IgD-negative memory B cell (primary cell): ENCODE data around the gene CRADD. TPM values are rescaled to one million over a fixed set of nuclear protein-coding genes. Genes with fewer than 3 reads are reported as not detected.
A peak's percentile ranks its signal among the peaks of the same experiment; 100 is the strongest.
"Not testable (repeated sequence)": the region's sequence is repeated elsewhere in the genome, so short reads cannot be mapped to it uniquely, and the experiment has no call there.

Source experiments
- H3K27ac Mint-ChIP-seq, 3 donors: one replicate each; pipeline ENCODE4 v1.8.0; 2020 to 2022; ENCODE audit warnings: mild to moderate bottlenecking in 3 of 3, mixed read lengths in 3 of 3, moderate library complexity in 1 of 3
- H3K27me3 Mint-ChIP-seq: one replicate; pipeline ENCODE4 v1.8.0; 2021; ENCODE audit warnings: mixed read lengths
- H3K36me3 Mint-ChIP-seq: one replicate; pipeline ENCODE4 v1.8.0; 2020; ENCODE audit warnings: mild to moderate bottlenecking, mixed read lengths
- H3K4me1 Mint-ChIP-seq, 3 donors: one replicate each; pipeline ENCODE4 v1.8.0; 2020 to 2022; ENCODE audit warnings: mixed read lengths in 3 of 3, mild to moderate bottlenecking in 1 of 3
- H3K4me3 Mint-ChIP-seq, 4 donors: one replicate each; pipeline ENCODE4 v1.8.0; 2020 to 2022; ENCODE audit warnings: mild to moderate bottlenecking in 4 of 4, mixed read lengths in 4 of 4, moderate library complexity in 3 of 4
- H3K9me3 Mint-ChIP-seq, 3 donors: one replicate each; pipeline ENCODE4 v1.8.0; 2020 to 2021; ENCODE audit warnings: mixed read lengths in 3 of 3, mild to moderate bottlenecking in 1 of 3
- polyA plus RNA-seq: library from polyadenylated mRNA; unstranded; fragments of 300-500 nt; fragmentation: Illumina TruSeq; gene quantifications from one replicate; pipeline ENCODE4 v1.2.3, GENCODE V29; 2021

CRADD gene
- polyA plus RNA-seq, result 9.4 TPM

GRCh38 chr12:93677195-93678064 lies at the start of gene CRADD:
Gene CRADD, plus strand, starts transcription at chr12:93677375.
- Mint-ChIP-seq H3K4me3 (peak within 1 kb of the TSS; percentile 96 to 99 (median 98)), H3K27me3 (peaks cover 4% of the 10 kb centered on the region), H3K4me1 (peaks cover 10 to 22% (median 12%) of the 10 kb centered on the region in 3 donors), H3K9me3 (peaks cover 0 to 6% (median 0%) of the 10 kb centered on the region in 3 donors), H3K36me3 (peaks cover 7% of the 10 kb centered on the region), H3K27ac (peak within 1 kb of the TSS; percentile 97 to 100 (median 100))

- H3K9me3 Mint-ChIP-seq, result peaks cover 3 to 10% (median 5%) of the 10 kb centered on the region in 3 donors
- H3K27ac Mint-ChIP-seq, result no peak overlapping the region
- peaks cover 8% of the 10 kb centered on the region for H3K27me3 Mint-ChIP-seq
- no peak overlapping the region for H3K4me3 Mint-ChIP-seq
- H3K4me1 Mint-ChIP-seq, result peaks cover 0 to 5% (median 0%) of the 10 kb centered on the region in 3 donors
- peaks cover 3% of the 10 kb centered on the region for H3K36me3 Mint-ChIP-seq
Observed at GRCh38 chr12:93632383-93632782, 44.8 kb upstream of the CRADD start.

GRCh38 chr12:93634416-93634815 lies 42.8 kb upstream of the CRADD start:
- H3K9me3 Mint-ChIP-seq, result peaks cover 3 to 10% (median 5%) of the 10 kb centered on the region in 3 donors
- H3K4me3 Mint-ChIP-seq, result no peak overlapping the region
- H3K27ac Mint-ChIP-seq, result no peak overlapping the region
- peaks cover 12% of the 10 kb centered on the region for H3K27me3 Mint-ChIP-seq
- H3K36me3 Mint-ChIP-seq, result peaks cover 3% of the 10 kb centered on the region
- H3K4me1 Mint-ChIP-seq, result peaks cover 0 to 5% (median 0%) of the 10 kb centered on the region in 3 donors

- Mint-ChIP-seq H3K36me3 (peaks cover 3% of the 10 kb centered on the region), H3K4me1 (peaks cover 0 to 5% (median 0%) of the 10 kb centered on the region in 3 donors), H3K27me3 (peaks cover 14% of the 10 kb centered on the region), H3K27ac (peak overlapping the region in 1 of 3 donors; percentile 37), H3K9me3 (peaks cover 3 to 10% (median 5%) of the 10 kb centered on the region in 3 donors), H3K4me3 (no peak overlapping the region)
Observed at GRCh38 chr12:93636708-93637107, 40.5 kb upstream of the CRADD start.

GRCh38 chr12:93638095-93638494 lies 39.1 kb upstream of the CRADD start:
- no peak overlapping the region for H3K4me3 Mint-ChIP-seq

GRCh38 chr12:93638954-93639353 lies 38.2 kb upstream of the CRADD start:
- Mint-ChIP-seq H3K4me3 (no peak overlapping the region), H3K36me3 (peaks cover 3% of the 10 kb centered on the region), H3K27me3 (peaks cover 16% of the 10 kb centered on the region)

More at GRCh38 chr12:93638095-93638494, 39.1 kb upstream of the CRADD start:
- Mint-ChIP-seq H3K27ac (no peak overlapping the region), H3K9me3 (peaks cover 0 to 4% (median 3%) of the 10 kb centered on the region in 3 donors), H3K27me3 (peaks cover 14% of the 10 kb centered on the region), H3K36me3 (peaks cover 3% of the 10 kb centered on the region), H3K4me1 (peaks cover 0 to 5% (median 0%) of the 10 kb centered on the region in 3 donors)

GRCh38 chr12:93639406-93639805 lies 37.8 kb upstream of the CRADD start:
- peaks cover 0 to 5% (median 0%) of the 10 kb centered on the region in 3 donors for H3K4me1 Mint-ChIP-seq

More at GRCh38 chr12:93638954-93639353, 38.2 kb upstream of the CRADD start:
- Mint-ChIP-seq H3K4me1 (peaks cover 0 to 5% (median 0%) of the 10 kb centered on the region in 3 donors), H3K9me3 (peaks cover 0 to 4% (median 0%) of the 10 kb centered on the region in 3 donors), H3K27ac (no peak overlapping the region)

GRCh38 chr12:93641380-93641779 lies 35.8 kb upstream of the CRADD start:
- not testable (repeated sequence) for H3K27ac Mint-ChIP-seq, H3K4me3 Mint-ChIP-seq, H3K36me3 Mint-ChIP-seq, H3K9me3 Mint-ChIP-seq, H3K4me1 Mint-ChIP-seq
- peaks cover 16% of the 10 kb centered on the region for H3K27me3 Mint-ChIP-seq

More at GRCh38 chr12:93639406-93639805, 37.8 kb upstream of the CRADD start:
- H3K27me3 Mint-ChIP-seq, result peaks cover 16% of the 10 kb centered on the region
- H3K36me3 Mint-ChIP-seq, result peaks cover 3% of the 10 kb centered on the region
- H3K4me3 Mint-ChIP-seq, result no peak overlapping the region
- H3K27ac Mint-ChIP-seq, result no peak overlapping the region
- H3K9me3 Mint-ChIP-seq, result peaks cover 0 to 4% (median 0%) of the 10 kb centered on the region in 3 donors

- peak overlapping the region in 1 of 4 donors; percentile 17 for H3K4me3 Mint-ChIP-seq
- peaks cover 6% of the 10 kb centered on the region for H3K27me3 Mint-ChIP-seq
- H3K27ac Mint-ChIP-seq, result no peak overlapping the region
- no peaks in the 10 kb centered on the region for H3K4me1 Mint-ChIP-seq
- H3K9me3 Mint-ChIP-seq, result peaks cover 0 to 4% (median 0%) of the 10 kb centered on the region in 3 donors
- H3K36me3 Mint-ChIP-seq, result peaks cover 2% of the 10 kb centered on the region
Observed at GRCh38 chr12:93642751-93643150, 34.4 kb upstream of the CRADD start.

GRCh38 chr12:93645702-93646101 lies 31.5 kb upstream of the CRADD start:
- Mint-ChIP-seq H3K27ac (no peak overlapping the region), H3K36me3 (peaks cover 2% of the 10 kb centered on the region), H3K4me3 (no peak overlapping the region), H3K27me3 (peaks cover 1% of the 10 kb centered on the region), H3K9me3 (peaks cover 0 to 4% (median 1%) of the 10 kb centered on the region in 3 donors), H3K4me1 (no peaks in the 10 kb centered on the region)

GRCh38 chr12:93650626-93651025 lies 26.5 kb upstream of the CRADD start:
- H3K4me3 Mint-ChIP-seq, result no peak overlapping the region
- no peak overlapping the region for H3K27ac Mint-ChIP-seq
- H3K27me3 Mint-ChIP-seq, result peaks cover 1% of the 10 kb centered on the region
- peaks cover 1% of the 10 kb centered on the region for H3K36me3 Mint-ChIP-seq
- H3K4me1 Mint-ChIP-seq, result peaks cover 0 to 7% (median 1%) of the 10 kb centered on the region in 3 donors
- H3K9me3 Mint-ChIP-seq, result peaks cover 0 to 1% (median 0%) of the 10 kb centered on the region in 3 donors

GRCh38 chr12:93653079-93653478 lies 24.1 kb upstream of the CRADD start:
- H3K4me3 Mint-ChIP-seq, result no peak overlapping the region
- H3K27ac Mint-ChIP-seq, result no peak overlapping the region
- H3K9me3 Mint-ChIP-seq, result peaks cover 1 to 5% (median 4%) of the 10 kb centered on the region in 3 donors
- peaks cover 0 to 7% (median 1%) of the 10 kb centered on the region in 3 donors for H3K4me1 Mint-ChIP-seq
- peaks cover 1% of the 10 kb centered on the region for H3K27me3 Mint-ChIP-seq
- no peaks in the 10 kb centered on the region for H3K36me3 Mint-ChIP-seq

- Mint-ChIP-seq H3K4me3 (no peak overlapping the region), H3K9me3 (peaks cover 1 to 5% (median 4%) of the 10 kb centered on the region in 3 donors), H3K27ac (no peak overlapping the region), H3K36me3 (no peaks in the 10 kb centered on the region), H3K27me3 (peaks cover 1% of the 10 kb centered on the region), H3K4me1 (peaks cover 0 to 7% (median 1%) of the 10 kb centered on the region in 3 donors)
Observed at GRCh38 chr12:93653712-93654111, 23.5 kb upstream of the CRADD start.

- Mint-ChIP-seq H3K36me3 (no peaks in the 10 kb centered on the region), H3K9me3 (peaks cover 0 to 5% (median 4%) of the 10 kb centered on the region in 3 donors), H3K4me3 (no peak overlapping the region)
Observed at GRCh38 chr12:93654421-93654820, 22.8 kb upstream of the CRADD start.

GRCh38 chr12:93657071-93657470 lies 20.1 kb upstream of the CRADD start:
- no peaks in the 10 kb centered on the region for H3K36me3 Mint-ChIP-seq
- H3K4me3 Mint-ChIP-seq, result no peak overlapping the region
- H3K27ac Mint-ChIP-seq, result no peak overlapping the region
- peaks cover 1% of the 10 kb centered on the region for H3K27me3 Mint-ChIP-seq
- peaks cover 0 to 7% (median 1%) of the 10 kb centered on the region in 3 donors for H3K4me1 Mint-ChIP-seq
- peaks cover 0 to 5% (median 4%) of the 10 kb centered on the region in 3 donors for H3K9me3 Mint-ChIP-seq

More at GRCh38 chr12:93654421-93654820, 22.8 kb upstream of the CRADD start:
- H3K4me1 Mint-ChIP-seq, result peaks cover 0 to 7% (median 1%) of the 10 kb centered on the region in 3 donors
- H3K27ac Mint-ChIP-seq, result no peak overlapping the region
- H3K27me3 Mint-ChIP-seq, result peaks cover 1% of the 10 kb centered on the region
